Dermis microvascular lymphatic vessel endothelial cell (primary cell): ENCODE measurements around the gene CNTN4. TPM values are rescaled to one million over a fixed set of nuclear protein-coding genes. Genes with fewer than 3 reads are reported as not detected.

Experiments
- DNase-seq, 2 donors: peaks; one replicate each; pipeline versions ENCODE4 v3.0.0 to v3.0.0-alpha.2; 2010; ENCODE audit warnings: low read depth in 2 of 2
- total RNA-seq: library from RNA; depleted of rRNA; stranded (reverse); fragments of >200 nt; gene quantifications from 2 replicates; pipeline ENCODE4 v1.2.1, GENCODE V29; 2014

Gene CNTN4
- total RNA-seq, 1 donor from 2014 or later = not detected

DNA sequence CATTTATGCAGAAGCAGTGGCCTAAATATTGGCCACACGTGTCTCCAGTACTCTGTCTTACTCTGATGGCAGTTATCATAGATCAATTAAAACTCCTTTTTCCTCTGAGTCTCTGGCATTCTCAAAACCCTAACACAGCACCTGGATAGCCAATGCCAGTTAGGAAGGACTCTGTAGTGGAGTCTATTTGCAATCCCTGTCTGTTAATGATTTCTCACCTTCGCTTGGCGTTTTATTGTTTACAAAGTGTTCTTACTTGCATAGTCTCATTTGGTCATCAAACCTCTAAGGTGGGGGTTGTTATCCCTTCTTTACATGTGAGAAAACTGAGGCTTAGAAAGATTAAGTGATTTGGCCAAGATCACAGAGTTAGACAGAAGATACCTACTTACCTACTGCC is 752.7 kb downstream of the CNTN4 start:
- DNase-seq = no peak

DNA sequence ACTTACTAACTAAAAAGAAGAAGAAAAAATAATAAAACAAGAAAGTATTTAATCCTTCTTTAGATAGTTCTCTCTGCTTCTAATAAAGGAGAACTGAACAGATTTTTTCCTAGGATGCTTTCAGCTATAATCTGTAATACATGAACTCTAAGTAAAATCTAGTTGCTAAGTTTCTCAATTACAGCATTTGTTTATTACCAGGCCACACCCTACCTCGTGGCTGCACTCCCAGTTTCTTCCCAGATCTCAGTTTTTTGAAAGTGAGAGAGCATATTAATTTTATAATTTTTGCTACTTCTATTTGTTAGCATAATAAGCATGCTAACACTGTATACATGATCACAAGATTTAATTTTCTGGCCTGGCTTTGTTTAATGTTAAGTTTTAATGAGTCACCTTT is 753.2 kb downstream of the CNTN4 start:
- DNase-seq = no peak

DNA sequence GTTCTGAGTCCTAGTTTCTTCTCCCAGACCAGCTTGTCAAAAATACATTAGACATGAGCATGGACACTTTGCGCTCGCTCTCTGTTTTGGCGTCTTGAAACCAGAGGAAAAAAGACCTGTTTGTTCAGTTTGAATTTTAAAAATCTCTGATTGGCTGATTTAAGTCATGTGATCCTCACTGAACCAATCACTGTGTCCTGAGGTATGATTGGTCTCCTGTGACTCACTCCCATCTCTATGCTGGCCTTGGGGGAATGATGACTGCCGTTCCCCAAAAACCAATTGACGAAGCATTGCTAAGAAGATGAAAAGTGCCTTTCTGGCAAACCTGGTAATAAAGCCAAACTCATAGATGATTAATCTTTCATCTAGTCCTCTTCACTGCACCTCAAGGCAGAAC is 755.0 kb downstream of the CNTN4 start:
- no peak for DNase-seq

DNA sequence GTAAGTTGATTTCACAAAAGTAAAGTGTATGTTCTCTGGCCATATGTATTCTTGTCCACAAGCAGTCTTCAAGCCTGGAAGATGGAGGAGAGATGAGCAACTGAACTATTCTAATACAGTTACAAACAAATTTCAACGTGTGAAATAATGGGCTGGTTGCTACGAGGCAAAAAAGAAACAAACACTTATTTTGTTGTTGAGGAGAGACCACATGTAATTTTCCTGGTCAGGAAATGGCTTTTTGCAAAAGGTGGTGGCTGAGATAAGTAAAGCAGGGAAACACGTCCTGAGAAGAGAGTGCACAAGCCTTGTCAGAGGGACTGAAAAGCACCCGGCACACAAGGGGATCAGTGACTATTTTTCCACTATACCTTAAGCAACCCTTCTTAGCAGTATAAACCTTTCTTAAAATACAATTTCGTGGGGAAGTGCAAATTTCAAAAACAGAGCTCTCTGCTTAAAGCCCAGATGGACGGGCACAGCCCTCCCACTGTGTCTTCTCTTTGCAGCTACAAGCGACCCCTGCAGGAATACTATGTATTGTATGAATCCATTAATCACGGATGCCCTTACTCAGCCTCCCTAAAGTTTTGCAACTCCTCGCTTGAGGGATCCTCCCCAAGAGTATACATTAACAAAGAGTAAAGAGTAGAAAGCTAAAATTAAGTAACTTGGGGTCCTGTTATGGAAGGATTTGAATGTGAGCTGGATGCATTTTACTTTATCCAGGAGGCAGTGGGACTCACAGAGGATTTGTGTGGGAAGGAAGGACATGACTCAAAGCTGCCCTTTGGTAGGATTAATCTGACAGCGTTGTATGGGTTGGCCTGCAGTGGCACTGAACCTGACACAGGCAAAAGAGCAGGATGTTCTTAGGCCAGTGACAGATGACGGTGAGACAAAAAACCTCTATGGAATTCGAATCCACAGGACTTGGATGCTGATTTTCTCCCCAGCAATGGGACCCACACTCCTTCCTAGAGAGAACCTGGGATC is 757.8 kb downstream of the CNTN4 start:
- no peak for DNase-seq

DNA sequence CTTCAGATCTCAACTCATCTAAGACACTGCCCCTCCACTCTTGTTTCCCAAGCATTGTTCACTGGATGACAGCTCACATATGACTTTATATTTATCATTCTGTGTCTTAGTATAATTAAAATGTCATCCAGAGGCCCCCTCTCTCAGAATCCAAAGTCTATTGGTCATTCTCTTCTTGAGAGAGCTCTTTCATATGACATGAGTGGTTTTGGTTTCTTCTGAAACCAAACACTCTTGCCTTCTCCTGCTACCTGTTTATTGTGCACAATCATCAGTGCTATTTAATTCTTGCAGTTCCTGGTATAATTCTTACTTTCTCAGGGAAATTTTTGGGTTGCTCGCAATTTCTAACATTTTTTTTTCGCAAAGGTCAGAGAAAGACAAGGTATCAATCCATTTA is 762.0 kb downstream of the CNTN4 start:
- no peak for DNase-seq

DNA sequence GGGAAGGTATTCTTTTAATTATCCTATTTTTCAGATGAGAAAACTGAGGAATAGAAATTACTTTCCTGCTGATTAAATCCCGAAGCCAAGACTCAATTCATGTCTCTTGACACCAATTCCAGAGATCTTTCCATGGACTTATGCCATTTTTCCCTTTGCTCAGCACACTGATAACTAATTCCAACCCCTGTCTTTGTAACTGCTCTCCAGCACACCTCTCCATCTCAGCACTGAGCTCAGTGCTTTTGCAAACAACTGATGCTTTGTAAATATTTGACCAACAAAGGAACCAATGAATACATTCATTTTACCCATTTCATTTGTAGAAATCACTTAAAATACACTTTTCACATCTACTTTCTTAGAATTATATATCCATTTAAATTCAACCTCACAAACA is 762.5 kb downstream of the CNTN4 start:
- no peak for DNase-seq

DNA sequence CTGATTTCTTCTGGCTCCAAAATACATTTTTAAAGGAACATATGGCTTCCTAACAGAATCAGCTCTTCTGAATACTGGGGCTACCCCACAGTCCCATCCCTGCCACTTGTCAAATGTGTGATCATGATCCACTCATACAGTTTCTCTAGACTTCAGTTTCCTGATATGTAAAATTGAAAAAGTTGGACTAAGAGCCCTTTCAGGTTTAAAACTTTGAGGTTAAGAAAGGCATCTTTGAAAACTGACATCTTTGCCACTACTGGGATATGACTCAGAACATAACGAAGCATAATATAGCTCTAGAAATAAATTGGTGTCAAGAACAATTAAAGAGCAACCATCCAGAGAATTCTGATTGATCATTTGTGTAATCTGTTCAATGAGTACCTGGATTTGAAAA is 763.3 kb downstream of the CNTN4 start:
- DNase-seq = no peak

DNA sequence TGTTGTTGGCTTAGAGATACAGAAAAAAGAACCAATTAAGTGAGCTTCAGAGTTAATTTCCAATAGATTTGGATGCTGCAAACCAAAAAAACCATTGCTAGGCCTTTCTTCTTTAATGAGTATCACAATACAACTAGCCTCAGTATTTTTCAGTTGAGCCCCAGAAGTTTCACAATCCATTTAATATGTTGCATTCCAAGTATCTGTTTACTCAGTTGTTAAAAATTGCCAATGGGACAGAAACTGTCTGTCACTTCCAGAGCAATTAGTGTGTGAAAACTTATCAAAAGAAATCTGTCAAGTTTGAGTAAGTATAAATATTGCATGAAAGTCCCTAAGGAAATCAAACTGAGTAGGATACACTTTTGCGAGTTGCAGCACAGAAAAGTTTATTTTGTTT is 763.7 kb downstream of the CNTN4 start:
- DNase-seq = no peak

DNA sequence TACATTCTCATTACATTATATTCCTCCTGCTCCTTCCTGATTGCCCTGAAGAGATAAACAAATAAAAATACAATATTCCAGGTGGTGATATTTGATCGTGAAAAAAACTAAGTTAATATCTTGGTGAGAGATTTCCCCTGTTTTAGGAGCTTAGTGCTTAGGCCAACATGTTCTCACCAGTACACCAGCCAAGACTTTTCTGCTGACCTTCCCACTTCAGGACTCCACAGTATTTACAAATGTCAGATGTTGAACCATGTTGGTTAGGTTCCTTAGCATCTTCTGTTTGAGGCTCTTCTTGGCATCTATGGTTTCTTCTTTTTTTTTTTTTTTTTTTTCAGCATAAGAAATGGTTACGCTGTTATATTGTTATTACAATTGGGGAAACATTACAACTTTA is 764.5 kb downstream of the CNTN4 start:
- DNase-seq = no peak

DNA sequence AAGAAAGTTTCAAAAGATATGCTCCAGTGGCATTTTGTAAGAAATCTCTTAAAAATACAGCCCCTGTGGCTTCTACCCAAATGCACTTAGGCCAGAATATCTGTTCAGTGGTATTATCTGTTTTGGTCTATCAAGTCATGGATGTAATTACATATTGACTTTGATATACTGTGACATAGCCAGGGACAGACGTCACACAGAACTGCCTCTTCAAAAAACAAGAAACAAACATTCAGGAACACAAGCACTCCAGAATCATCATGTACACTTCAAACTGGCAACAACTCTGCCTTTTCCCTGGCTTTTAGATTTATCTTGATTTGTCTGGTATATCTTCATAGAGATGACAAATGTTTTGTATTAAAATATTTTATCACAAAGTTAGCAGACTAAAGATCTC is 771.2 kb downstream of the CNTN4 start:
- no peak for DNase-seq

DNA sequence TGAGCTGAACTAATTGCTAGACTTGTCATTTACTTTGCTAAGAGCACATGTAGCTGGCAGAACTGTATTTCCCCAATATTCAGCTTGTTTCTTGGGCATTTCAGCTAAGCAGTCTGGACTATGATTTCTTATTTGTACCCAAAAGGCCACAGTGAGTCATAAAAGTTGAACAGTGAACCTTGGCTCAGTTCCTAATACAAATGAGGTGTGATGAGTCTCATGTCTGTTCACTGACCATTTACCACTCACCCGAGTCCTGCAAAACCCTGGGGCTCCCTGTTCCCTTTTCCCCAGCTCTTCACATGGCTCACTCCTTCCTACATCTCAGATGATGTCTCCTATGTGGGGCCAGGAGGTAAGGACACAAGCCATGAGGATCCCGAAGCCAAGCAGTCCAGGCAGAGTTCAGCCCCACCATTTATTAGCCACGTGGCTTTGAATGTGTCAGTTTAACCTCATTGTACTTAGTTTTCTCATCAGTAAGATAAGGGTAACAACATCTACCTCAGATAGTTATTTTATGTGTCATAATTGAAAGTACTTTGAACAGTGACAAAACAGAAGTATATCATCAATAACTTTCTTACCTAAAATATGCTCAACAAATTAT is 772.2 kb downstream of the CNTN4 start:
- no peak for DNase-seq

DNA sequence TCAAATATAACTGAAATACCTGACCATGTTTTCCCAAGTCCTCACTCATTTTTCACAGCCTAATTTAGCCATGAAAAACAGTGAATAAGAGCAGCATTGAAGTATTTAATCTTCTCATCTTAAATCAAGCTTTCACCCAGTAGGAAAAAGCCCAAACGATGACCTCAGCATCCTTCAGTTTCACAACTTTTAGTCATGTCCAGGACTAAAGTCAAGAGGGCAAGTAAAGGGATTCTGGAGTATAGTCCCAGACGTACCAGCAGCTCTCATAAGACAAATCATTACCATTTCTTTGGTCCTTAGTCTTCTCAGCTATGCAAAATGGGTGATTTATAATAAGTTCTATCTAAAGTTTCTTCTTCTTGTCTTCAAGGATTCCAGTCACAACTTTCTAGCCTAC is 774.2 kb downstream of the CNTN4 start:
- no peak for DNase-seq

DNA sequence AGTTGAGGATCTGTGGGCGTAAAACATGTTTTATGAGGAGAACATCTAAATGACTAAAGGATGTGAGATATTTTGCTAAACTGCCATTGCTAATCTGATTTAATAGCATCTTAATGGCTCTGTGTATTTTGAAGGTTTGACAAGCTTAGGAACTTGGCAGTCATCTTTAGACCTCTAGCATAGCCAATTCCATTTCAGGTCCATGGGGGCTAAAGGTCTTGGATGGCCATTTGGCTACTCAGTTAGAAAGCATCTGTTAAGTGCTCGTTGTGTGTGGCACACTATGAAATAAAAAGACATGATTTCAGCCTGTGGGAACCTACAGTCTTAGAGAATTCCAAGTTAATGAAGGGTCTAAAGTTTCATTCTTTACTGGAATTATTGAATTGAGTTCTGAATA is 775.3 kb downstream of the CNTN4 start:
- no peak for DNase-seq

DNA sequence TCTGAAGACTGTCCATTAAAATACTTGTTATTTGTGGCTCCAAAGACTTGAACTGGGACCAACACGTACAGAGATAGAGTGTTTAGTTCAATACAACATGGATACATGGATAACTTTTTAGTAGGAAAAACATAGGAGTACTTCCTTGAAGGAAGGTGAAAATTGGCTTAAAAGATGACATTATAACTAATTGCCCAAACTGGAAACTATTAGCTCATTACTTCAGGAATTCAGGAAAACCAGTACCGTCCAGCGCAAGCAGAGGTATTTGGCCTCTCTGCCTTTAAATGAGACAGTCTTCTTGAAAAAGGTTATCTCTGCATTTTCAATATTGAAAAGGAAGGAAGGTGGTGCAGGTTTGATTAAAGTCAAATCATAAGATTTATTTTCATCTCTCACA is 777.0 kb downstream of the CNTN4 start:
- no peak for DNase-seq

DNA sequence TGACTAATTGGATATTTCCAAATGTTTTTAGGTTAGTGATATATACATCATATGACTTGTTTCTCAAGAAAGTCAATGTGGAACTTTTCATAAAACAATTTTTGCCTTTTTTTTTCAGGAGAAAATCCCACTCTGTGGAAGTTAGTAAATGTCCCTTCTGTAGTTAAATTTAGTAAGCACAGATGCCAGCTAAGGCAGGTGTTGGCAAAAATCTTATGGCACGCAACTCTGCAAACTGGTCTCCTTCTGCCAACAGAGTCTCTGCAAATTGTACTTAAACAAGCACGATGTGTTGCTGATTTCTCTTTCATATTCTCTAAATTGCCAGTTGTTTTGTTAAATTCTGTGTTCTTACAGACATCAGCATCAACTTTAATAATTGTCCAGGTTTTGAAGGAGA is 777.7 kb downstream of the CNTN4 start:
- no peak for DNase-seq

DNA sequence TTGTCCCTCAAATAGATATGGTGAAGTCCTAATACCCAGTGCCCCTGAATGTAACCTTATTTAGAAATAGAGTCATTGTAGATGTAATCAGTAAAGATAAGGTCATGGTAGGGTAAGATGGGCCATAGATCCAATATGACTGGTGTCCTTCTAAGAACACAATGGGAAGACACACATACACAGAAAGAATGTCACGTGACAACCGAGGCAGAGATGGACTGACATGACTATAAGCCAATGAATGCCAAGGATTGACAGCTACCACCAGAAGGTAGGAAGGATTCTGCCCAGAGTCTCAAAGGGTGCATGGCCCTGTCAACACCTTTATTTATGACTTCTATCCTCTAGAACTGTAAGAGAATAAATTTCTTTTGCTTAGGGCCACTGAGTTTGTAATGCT is 780.4 kb downstream of the CNTN4 start:
- DNase-seq = no peak

DNA sequence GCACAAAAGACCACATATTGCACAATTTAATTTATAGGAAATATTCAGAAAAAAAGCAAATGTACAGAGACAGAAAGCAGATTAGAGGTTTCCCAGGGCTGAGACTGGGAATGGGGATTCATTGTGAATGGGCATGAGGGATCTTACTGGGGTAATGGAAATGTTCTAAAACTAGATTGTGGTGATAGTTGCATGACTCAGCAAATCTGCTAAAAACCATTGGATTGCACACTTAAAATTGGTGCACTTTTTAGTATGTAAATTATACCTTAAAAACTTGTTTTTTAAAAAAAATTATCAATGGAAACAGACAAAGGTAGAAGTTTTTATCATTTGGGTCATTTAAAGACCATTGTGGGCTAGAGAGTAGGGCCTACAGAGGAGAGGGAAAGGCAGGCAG is 780.9 kb downstream of the CNTN4 start:
- DNase-seq = no peak

DNA sequence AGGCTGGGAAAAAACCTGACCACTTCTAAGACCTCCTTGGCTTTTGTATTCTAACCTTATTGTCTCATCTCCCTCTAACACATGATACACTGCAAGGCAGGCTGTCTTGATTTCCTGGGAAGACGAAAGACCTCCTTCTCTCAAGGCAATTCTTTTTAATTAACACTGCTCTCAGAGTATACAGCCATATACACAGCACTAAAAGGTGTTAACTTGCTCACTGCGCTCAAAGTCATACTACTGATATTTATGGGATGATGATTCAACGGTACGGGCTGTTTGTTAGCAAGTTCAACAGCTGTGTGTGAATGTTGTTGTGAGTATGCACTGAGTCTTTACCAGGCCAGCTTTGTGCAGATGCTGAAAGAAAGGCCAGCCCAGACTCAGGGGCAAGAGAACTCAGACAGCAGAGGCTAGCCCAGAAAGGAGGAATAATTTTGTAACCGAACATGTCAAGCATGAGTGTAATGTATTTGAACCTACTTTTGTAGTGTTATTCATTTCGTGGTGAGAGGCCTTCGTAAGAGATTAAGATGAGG is 781.6 kb downstream of the CNTN4 start:
- no peak for DNase-seq

DNA sequence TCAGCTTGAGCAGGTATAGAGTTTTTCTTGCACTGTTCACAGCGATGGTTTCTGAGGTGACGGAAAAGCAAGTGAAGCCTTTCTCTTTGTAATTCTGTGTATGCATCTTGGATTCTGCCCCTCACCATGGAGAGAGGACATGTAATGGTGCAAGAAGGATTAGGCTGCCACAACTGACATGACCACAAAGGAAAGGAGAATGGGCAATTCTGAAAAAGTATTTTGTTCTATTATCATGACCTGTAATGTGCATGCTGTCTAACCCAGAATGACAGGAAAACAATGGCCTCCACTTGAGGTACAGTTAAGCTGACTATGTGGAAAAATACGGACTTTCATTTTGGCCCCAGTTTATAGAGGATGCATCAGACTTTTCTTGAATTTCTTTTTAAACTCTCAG is 784.6 kb downstream of the CNTN4 start:
- DNase-seq = no peak

DNA sequence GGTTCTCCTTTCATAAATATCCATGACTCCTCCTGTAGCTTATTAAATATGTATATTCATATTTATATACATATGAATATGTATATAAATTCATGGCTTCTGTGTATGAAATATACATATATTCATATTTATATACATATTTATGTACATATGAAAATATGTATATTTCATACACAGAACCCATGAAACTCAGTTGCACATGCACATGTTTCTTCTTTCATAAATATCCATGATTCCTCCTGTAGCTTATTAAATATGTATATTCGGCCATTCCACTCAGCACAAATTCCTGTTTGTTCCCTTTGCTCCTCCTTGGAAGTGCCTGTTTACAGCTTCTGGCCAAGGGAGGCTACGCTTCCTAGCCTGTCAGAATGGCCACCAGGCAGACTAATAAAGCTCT is 789.9 kb downstream of the CNTN4 start:
- DNase-seq = no peak

DNA sequence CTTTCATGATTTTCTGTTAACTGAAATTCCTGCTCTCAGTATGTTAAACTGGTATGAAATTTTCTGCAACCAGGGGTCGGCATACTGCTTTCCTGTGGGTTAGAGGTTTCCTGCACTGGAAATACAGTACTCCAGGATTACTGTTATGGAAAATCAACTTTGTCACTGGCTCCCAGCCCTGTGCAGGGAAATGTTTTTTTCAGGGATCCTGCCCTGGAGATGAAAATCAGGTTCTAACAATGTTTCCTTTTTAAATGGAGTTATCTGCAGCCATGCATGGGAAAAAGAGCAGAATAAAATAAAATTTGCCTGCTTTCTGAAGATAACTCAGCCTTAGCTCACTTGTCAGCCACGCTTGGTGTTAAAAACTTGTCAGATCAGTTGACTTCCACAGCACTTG is 791.1 kb downstream of the CNTN4 start:
- no peak for DNase-seq

DNA sequence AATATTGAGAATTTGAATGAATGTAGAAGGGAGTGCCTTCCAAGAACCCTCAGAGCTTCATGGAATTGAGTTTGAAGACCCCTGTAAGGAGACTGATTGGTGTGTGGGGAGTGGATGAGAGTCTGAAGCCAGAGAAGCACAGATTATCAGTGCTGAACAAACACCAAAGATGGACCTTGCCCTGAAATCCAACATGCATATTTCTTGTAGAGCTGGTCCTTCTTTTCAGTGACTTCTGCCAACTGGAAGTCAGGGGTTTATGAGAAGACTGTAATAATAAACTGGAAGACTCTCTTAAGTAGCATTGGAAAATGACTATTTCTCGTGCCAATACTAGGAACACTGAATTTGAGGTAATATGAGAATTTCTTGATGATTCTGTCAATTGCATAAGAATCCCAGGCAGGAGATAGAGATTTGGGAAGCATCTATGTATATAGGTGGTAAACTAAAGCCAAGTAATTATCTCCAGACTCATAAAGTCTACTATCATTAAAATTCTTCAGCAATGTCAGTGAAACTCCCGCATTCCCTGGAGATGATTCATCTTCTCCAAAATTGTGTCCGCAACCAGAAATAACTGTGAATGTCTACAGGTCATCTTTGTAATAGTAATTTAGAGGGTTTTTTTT is 797.8 kb downstream of the CNTN4 start:
- DNase-seq = no peak
